Skin of body (tissue), 2 donors: ENCODE measurements around the gene CMTM7. TPM values are rescaled to one million over a fixed set of nuclear protein-coding genes. Genes with fewer than 3 reads are reported as not detected.

ENCODE experiments used
- DNase-seq: peaks from one replicate; lab custom pipeline; 2025; lab: John Stamatoyannopoulos, UW
- total RNA-seq: library from RNA; depleted of rRNA; stranded (reverse); fragments of >200 nt; gene quantifications from one replicate; pipeline ENCODE4 v1.2.3, GENCODE V29; 2014

The CMTM7 gene, protein sequence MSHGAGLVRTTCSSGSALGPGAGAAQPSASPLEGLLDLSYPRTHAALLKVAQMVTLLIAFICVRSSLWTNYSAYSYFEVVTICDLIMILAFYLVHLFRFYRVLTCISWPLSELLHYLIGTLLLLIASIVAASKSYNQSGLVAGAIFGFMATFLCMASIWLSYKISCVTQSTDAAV
- total RNA-seq, result 11.0 TPM

- no peak for DNase-seq
Measured at GRCh38 chr3:32391643-32392535, at the start of gene CMTM7. Gene CMTM7, plus strand, starts transcription at chr3:32391853. Its CDS starts 54 bp downstream, at chr3:32391907.

DNA sequence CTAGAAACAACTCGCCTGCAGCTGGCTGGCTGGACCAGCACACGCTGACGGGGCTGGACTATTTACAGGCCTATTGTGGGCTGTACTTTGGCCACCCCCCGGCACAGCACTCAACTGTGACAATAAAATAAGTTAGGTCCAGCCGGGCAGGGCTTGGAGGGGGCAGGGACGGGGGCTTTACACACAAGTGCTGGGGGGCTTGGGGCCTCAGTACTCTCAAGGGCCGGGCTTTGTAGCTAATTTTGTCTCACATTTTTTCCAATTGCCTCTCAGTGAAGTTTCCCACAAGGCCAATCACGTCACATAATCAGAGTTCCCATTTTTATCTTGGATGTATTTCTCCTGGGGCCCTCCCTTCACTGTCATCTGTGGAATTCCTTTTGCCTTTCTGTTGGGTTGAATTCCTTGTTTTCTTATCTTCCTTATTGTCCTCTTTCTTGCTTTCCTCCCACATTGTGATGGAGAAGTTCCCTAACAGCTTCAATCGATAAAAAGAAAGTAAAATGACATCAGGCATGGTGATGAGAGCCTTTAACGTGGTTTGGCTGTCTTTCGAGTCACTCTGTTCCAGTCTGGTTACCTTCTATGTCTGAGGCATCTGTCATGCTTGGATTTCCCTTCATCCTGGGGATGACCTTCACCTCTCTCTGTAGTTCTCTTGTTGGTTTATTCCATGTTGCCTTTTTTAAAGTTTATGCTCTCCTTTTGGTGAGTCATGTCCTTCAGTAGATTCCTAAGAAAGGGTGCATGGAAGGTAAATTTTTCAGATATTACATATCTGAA lies 44.1 kb upstream of the CMTM7 start:
- no peak for DNase-seq

- DNase-seq, result no peak
Measured at GRCh38 chr3:32349184-32349583, 42.5 kb upstream of the CMTM7 start.

DNA sequence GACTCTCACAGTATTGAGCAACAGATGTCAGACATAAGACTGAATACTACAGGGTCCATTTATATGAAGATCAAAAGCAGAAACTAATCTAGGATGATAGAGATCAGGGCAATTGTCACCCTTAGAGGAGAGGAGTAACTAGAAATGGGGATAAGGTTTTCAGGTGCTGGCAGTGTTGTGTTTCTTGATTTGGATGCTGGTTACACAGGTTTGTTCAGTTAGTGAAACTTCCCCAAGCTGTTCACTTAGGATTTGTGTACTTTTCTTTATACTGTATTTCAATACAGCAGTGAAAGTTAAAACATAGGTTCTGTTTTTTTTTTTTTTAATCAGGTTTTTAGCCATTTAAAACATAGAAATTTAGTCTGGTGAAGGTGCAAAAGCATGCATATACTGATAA lies 39.1 kb upstream of the CMTM7 start:
- DNase-seq, result no peak

- no peak for DNase-seq
Measured at GRCh38 chr3:32353351-32353750, 38.3 kb upstream of the CMTM7 start.

DNA sequence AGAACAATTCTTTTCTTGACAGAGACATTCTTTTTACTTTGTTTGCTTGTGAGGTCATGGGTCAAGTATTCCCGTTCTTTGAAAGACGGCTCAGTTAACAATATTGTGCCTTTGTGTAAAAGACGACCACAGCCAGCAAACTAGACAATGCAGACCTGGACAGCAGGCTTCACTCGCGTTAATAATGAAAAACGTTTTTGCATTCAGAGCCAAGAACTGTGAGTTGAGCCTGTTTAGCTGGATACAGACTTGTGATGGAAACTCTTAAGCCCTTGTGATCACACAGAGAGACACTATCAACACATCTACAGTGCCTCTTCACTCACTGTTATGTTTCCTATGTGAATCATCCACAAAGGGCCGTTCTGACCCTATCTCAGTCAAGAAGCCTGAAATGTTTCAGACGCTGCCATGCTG lies 37.3 kb upstream of the CMTM7 start:
- DNase-seq, result no peak

GRCh38 chr3:32355751-32356291 lies 35.8 kb upstream of the CMTM7 start:
- no peak for DNase-seq

DNA sequence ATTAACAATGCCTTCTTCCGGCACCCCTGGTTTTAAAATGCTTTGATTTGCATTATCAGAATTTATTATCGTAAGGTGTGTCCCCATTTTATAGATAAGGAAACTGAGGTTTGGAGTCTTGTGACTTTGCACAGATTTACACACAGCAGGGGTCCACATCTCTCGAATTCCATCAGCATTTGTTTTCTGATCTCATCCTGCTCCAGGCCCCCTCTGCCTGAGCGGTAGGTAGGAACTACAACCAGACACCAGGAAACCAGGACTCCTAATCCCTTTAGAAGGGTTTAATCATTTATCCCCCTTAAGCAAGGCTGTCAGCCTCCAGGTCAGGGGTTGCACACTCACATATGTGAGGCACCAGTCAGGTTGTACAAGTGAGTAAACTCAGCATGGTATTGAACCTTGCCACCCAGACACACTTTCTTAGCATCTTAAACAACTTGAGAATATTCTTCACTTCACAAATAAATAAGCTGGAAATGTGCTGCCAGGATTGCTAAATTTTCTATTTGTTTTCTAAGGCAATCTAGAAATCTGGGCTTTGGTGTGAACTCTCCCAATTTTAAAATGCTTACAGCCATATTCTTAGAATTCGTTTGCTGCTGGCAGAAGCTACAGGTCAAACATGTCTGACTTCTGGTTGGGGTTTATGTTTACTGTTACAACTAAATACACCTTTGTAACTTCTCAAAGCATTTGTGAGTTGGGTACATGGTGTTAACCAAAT lies 31.7 kb upstream of the CMTM7 start:
- DNase-seq, result no peak

- DNase-seq, result no peak
Measured at GRCh38 chr3:32360493-32360827, 31.2 kb upstream of the CMTM7 start.

- no peak for DNase-seq
Measured at GRCh38 chr3:32366638-32367397, 24.8 kb upstream of the CMTM7 start.

DNA sequence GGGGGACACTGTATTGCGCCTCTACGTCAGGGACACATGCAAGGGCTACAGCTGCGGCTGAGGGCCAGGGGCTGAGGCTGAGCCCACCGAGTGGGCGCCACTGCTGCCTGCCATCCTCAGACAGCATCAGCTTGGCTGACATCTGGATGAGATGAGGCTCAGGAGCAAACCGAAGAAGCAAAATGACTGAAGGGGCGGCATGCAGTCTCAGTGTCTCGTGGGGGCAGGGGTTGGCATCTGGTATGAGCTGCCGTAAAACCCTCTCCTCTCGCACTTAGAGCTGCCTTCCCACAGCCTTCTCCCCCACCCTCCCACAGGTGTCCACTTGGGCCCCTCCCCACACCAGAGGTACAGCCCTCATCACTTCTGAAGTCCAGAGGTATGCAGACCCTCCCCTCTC lies 24.2 kb upstream of the CMTM7 start:
- no peak for DNase-seq

- DNase-seq, result no peak
Measured at GRCh38 chr3:32371461-32372212, 20.0 kb upstream of the CMTM7 start.

- DNase-seq, result no peak
Measured at GRCh38 chr3:32372213-32372490, 19.5 kb upstream of the CMTM7 start.

DNA sequence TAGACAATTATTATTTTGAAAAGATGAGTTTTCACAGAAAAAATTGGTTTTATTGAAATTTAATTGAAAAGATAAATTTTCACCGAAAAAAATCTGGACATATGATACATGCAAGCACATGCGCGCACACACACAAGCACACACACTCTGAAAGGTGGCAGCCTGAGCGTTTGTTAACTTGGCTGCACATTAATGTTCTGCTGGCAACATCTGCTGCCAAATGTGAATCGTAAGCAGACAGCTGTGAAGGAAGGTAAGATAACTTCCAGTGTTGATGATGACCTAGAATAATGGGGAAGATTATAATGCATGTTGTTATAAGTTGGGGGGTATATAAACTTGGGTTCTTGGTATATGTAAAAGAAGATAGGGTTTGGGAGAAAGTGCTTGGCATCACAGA lies 18.4 kb upstream of the CMTM7 start:
- DNase-seq, result no peak

GRCh38 chr3:32373844-32374243 lies 17.8 kb upstream of the CMTM7 start:
- DNase-seq, result no peak

DNA sequence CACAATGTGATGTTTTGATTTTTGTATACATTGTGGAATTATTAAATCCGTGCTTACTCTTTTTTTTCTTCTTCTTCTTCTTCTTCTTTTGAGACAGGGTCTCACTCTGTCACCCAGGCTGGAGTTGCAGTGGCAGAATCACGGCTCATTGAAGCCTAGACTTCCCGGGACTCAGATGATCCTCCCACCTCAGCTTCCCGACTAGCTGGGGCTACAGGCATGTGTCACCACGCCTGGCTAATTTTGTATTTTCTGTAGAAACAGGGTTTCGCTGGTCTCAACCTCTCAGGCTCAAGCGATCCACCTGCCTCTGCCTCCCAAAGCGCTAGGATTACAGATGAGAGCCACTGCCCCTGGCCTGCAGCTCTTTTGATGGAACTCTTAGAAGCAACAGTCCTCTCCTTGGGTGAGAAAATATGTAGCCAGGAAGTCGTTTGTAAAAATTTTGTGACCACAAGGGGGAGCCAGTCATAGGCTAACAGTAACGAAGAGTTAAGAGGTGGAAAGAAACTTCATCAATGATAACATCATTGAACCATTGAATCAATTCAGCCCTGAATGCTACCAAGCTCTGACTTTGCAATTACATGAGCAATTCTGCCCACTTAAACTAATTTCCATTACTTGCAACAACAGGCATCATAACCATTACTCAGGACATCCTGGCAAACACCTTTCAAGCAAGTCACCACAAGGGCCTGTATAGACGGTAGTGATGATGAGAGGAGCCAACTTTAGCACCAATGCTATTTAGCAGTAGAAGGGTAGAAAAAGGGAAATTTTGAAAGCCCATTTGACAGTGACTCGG lies 16.7 kb upstream of the CMTM7 start:
- DNase-seq, result no peak

GRCh38 chr3:32375596-32375930 lies 16.1 kb upstream of the CMTM7 start:
- DNase-seq, result no peak

DNA sequence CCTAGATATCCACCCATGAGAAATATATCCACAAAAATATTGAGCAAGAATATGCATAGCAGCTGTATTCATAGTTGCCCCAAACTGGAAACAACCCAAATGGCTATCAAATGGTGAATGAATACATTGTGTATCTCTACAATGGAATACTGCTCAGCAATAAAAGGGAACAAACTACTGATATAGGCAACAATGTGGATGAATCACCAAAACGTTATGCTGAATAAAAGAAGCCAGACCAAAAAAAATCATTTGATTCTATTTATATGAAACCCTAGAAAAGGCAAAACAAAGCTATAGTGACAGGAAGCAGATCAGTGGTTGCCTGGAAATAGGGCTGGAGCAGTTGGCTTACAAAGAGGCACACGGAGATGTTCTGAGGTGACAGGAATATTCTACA lies 15.5 kb upstream of the CMTM7 start:
- no peak for DNase-seq

DNA sequence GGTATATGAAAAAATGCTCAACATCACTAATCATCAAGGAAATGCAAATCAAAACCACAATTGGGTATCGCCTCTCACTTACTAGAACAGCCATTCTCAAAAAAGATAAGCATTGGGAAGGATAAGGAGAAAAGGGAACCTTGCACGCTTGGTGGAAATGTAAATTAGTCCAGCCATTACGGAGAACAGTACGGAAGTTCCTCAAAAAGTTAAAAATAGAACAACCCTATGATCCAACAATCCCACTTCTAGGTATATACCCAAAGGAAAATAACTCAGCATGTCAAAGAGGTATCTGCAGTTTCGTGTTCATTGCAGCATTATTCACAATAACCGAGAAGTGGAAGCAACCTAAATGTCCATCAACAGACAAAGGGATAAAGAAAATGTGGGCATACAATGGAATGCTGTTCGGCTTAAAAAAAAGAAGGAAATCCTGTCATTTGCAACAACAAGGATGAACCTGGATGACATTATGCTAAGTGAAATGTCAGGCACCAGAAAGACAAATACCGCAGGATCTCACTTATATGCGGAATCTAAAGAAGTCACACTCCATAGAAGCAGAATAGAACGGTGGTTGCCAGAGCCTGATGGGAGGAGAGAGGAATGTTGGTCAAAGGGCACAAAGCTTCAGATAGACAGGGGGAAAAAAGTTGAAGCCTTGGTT lies 11.7 kb upstream of the CMTM7 start:
- DNase-seq, result no peak
